HepG2 (cell line): ENCODE measurements around the gene HSD11B2. TPM values are rescaled to one million over a fixed set of nuclear protein-coding genes. Genes with fewer than 3 reads are reported as not detected.

Experiments
- BRCA1 ChIP-seq: sonication (generic); formaldehyde crosslinking; IDR thresholded peaks from 2 replicates; pipeline ENCODE4 v1.4.0; 2020; ENCODE audit warnings: missing genetic modification reagents
- DZIP1 ChIP-seq: sonication (generic); formaldehyde crosslinking; IDR thresholded peaks from 2 replicates; pipeline ENCODE4 v1.5.0; 2020; ENCODE audit warnings: mild to moderate bottlenecking, missing genetic modification reagents
- FOSL2 ChIP-seq: sonication (generic); formaldehyde crosslinking; IDR thresholded peaks from 2 replicates; pipeline ENCODE4 v1.4.0; 2020; ENCODE audit warnings: missing genetic modification reagents
- HNF4A ChIP-seq: sonication (generic); formaldehyde crosslinking; IDR thresholded peaks from 2 replicates; pipeline ENCODE4 v1.4.0; 2020; ENCODE audit warnings: missing genetic modification reagents
- MXD1 ChIP-seq: sonication (generic); formaldehyde crosslinking; IDR thresholded peaks from 2 replicates; pipeline ENCODE4 v1.4.0; 2020; ENCODE audit warnings: mild to moderate bottlenecking, missing genetic modification reagents
- NCOR1 ChIP-seq: fragments of 200-600 bp; sonication (generic); IDR thresholded peaks from 2 replicates; pipeline ENCODE4 v1.7.0; 2017; ENCODE audit warnings: antibody characterized with exemption, low read length, borderline replicate concordance
- NKX3-1 ChIP-seq: sonication (generic); formaldehyde crosslinking; IDR thresholded peaks from 2 replicates; pipeline ENCODE4 v1.5.0; 2020; ENCODE audit warnings: missing genetic modification reagents
- PATZ1 ChIP-seq: sonication (generic); formaldehyde crosslinking; IDR thresholded peaks from 2 replicates; pipeline ENCODE4 v1.4.0; 2020; ENCODE audit warnings: missing genetic modification reagents
- RFX3 ChIP-seq: IDR thresholded peaks from 2 replicates; pipeline ENCODE4 v1.6.1; 2016; ENCODE audit warnings: missing biosample characterization, missing genetic modification reagents
- SAP130 ChIP-seq: IDR thresholded peaks from 2 replicates; pipeline ENCODE4 v1.6.1; 2016; ENCODE audit warnings: low read depth
- SOX5 ChIP-seq: IDR thresholded peaks from 2 replicates; pipeline ENCODE4 v1.6.1; 2016; ENCODE audit warnings: borderline replicate concordance
- TGIF2 ChIP-seq: IDR thresholded peaks from 2 replicates; pipeline ENCODE4 v1.6.1; 2016; ENCODE audit warnings: control low read depth, missing compliant biosample characterization
- ZEB1 ChIP-seq: IDR thresholded peaks from 2 replicates; pipeline ENCODE4 v1.6.1; 2012; ENCODE audit warnings: mild to moderate bottlenecking, low read depth, inconsistent platforms; ENCODE audit not compliant: insufficient replicate concordance
- ZFY ChIP-seq: sonication (generic); formaldehyde crosslinking; IDR thresholded peaks from 2 replicates; pipeline ENCODE4 v1.4.0; 2020; ENCODE audit warnings: missing genetic modification reagents
- polyA plus RNA-seq, 8 experiments: library from polyadenylated mRNA; depleted of rRNA in 3 of 8; stranded (reverse) in 7 of 8; unstranded in 1 of 8; fragments of >200 nt; fragmentation: Illumina TruSeq in 4 of 8; extraction: Trizol in 4 of 8; gene quantifications; 2 replicates each; pipeline versions ENCODE4 v1.2.1 to v1.2.3, GENCODE V29; 2011 to 2016; ENCODE audit warnings: low read depth in 4 of 8, missing spikeins in 1 of 8, mixed read lengths in 1 of 8; ENCODE audit not compliant: insufficient read depth in 1 of 8
- total RNA-seq, 5 experiments: library from RNA; depleted of rRNA; stranded (reverse); fragments of >200 nt; fragmentation: Illumina TruSeq; extraction: Trizol; gene quantifications; 2 replicates each; pipeline ENCODE4 v1.2.3, GENCODE V29; 2016; ENCODE audit warnings: low read depth in 1 of 5
- TF ChIP-seq, protein P1 (sequence below): sonication (generic); formaldehyde crosslinking; IDR thresholded peaks from one replicate; pipeline ENCODE4 v1.5.1; 2020; ENCODE audit warnings: mild to moderate bottlenecking, missing genetic modification reagents; ENCODE audit errors: not compliant biosample characterization

HSD11B2 gene
- total and polyA plus RNA-seq, 2 of the 13 experiments (the other 11 are each of a cell fraction or from before 2014, with no cell fraction given) = 8.9 to 13.6 TPM

DNA sequence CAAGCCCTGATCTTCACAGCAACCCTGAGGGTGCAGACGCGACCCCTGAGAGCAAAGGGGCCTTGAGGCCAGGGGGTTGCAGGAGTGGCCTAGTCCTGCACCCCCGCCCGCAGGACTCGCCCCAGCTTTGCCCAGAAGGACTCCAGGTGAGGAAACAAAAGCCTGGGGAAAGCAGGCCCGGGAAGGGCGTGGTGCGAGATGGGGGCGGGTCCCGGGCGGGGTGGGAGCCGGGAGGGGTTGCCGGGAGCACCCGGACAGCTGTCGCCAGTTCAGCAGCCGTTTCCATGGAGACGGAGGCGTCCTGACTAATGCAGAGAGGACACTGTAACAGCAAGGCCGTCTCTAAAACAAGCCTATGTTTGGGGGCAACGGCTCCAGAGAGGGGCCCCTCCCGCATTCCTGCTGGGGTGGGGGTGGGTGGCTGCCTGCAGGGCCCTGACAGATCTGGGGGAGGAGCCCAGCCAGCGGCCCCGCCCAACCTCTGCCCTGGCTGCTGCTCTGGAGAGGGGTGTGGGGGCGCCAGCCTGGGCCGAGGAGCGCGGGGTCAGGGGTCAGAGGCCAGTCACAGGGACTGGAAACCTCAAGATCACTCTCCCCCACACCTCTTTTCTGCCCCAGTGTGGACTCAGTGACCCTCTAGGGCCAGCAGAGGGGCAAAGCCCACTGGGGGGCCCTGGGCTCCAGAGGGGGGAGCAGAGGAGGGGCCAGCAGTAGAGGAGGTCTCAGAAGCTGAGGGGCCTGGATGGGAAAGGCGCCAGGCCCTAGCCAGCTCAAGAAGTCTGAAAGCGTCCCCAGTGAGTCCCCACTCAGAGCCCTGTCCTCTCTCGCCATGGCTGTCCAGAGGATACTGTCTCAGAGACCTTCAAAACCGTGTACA, 34.5 kb upstream of the HSD11B2 start (continued):
- TF ChIP-seq RFX3 (CRISPR knock-in tag) (peak; percentile 76), SOX5 (CRISPR knock-in tag) (no peak), TGIF2 (CRISPR knock-in tag) (peak; percentile 57; the same call in 1 of the 2 replicates), MXD1 (CRISPR knock-in tag) (0 out of 2 replicates have a peak, but pooled peaks have one; percentile 24), NCOR1 (0 out of 2 replicates have a peak, but pooled peaks have one; percentile 23), NKX3-1 (CRISPR knock-in tag) (0 out of 2 replicates have a peak, but pooled peaks have one; percentile 33), ZEB1 (no peak), HNF4A (CRISPR knock-in tag) (peak; percentile 23; the same call in 1 of the 2 replicates), BRCA1 (CRISPR knock-in tag) (no peak), PATZ1 (CRISPR knock-in tag) (peak; percentile 90), ZFY (CRISPR knock-in tag) (peak; percentile 45), SAP130 (CRISPR knock-in tag) (peak; percentile 89), DZIP1 (CRISPR knock-in tag) (no peak), FOSL2 (peak; percentile 29; the same call in 1 of the 2 replicates)
- TF ChIP-seq, protein P1, sequence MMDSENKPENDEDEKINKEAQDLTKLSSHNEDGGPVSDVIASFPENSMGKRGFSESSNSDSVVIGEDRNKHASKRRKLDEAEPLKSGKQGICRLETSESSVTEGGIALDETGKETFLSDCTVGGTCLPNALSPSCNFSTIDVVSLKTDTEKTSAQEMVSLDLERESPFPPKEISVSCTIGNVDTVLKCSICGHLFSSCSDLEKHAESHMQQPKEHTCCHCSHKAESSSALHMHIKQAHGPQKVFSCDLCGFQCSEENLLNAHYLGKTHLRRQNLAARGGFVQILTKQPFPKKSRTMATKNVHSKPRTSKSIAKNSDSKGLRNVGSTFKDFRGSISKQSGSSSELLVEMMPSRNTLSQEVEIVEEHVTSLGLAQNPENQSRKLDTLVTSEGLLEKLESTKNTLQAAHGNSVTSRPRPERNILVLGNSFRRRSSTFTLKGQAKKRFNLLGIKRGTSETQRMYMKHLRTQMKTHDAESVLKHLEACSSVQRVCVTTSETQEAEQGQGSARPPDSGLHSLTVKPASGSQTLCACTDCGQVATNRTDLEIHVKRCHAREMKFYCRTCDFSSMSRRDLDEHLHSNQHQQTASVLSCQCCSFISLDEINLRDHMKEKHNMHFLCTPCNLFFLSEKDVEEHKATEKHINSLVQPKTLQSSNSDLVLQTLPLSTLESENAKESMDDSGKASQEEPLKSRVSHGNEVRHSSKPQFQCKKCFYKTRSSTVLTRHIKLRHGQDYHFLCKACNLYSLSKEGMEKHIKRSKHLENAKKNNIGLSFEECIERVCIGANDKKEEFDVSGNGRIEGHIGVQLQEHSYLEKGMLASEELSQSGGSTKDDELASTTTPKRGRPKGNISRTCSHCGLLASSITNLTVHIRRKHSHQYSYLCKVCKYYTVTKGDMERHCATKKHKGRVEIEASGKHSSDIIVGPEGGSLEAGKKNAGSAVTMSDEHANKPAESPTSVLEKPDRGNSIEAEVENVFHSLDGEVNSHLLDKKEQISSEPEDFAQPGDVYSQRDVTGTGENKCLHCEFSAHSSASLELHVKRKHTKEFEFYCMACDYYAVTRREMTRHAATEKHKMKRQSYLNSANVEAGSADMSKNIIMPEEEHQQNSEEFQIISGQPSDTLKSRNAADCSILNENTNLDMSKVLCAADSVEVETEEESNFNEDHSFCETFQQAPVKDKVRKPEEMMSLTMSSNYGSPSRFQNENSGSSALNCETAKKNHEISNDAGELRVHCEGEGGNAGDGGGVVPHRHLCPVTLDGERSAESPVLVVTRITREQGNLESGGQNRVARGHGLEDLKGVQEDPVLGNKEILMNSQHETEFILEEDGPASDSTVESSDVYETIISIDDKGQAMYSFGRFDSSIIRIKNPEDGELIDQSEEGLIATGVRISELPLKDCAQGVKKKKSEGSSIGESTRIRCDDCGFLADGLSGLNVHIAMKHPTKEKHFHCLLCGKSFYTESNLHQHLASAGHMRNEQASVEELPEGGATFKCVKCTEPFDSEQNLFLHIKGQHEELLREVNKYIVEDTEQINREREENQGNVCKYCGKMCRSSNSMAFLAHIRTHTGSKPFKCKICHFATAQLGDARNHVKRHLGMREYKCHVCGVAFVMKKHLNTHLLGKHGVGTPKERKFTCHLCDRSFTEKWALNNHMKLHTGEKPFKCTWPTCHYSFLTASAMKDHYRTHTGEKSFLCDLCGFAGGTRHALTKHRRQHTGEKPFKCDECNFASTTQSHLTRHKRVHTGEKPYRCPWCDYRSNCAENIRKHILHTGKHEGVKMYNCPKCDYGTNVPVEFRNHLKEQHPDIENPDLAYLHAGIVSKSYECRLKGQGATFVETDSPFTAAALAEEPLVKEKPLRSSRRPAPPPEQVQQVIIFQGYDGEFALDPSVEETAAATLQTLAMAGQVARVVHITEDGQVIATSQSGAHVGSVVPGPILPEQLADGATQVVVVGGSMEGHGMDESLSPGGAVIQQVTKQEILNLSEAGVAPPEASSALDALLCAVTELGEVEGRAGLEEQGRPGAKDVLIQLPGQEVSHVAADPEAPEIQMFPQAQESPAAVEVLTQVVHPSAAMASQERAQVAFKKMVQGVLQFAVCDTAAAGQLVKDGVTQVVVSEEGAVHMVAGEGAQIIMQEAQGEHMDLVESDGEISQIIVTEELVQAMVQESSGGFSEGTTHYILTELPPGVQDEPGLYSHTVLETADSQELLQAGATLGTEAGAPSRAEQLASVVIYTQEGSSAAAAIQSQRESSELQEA (CRISPR knock-in tag) = peak; percentile 34
